NCI-H82 treated with DMSO at 0.1 percent for 48 hours (cell line): ENCODE measurements around the gene TMEM11.

Source experiments
- DNase-seq: peaks from one replicate; lab custom pipeline; 2025; ENCODE audit not compliant: unreplicated experiment; lab: John Stamatoyannopoulos, UW

TMEM11 gene

DNA sequence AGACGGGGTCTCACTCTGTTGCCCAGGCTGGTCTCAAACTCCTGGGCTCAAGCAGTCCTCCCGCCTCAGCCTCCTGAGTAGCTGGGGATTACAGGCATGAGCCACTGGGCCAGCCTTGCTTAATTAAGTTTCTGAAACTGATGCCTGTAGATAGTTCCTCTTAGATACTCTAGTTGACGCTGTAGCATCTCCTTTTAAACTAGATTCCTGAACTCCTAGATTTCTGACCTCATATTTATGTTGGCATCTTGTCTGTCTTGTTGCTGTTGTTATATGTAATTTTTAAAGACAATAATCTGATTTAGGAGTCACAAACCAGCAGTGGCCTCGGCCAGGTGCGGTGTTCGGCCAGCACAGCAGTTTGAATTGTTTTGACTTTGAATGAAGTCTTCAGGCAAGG, 49.7 kb downstream of the TMEM11 start:
- DNase-seq = peak; percentile 2

DNA sequence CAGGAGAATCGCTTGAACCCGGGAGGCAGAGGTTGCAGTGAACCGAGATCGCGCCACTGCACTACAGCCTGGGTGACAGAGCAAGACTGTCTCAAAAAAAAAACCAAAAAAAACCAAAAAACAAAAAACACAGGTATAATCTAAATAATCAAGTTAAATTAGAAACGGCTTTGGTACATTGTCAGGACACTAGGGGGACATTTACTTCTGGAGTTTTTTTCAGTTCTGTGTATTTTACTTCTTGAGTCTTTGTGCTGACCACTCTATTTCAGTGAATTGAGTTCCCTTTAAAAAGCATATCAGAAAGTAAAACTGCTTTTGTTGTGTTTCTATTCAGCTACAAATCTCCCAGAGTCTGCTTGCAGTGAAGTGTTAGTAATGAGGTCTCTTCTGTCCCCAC, 50.9 kb downstream of the TMEM11 start:
- DNase-seq = no peak

DNA sequence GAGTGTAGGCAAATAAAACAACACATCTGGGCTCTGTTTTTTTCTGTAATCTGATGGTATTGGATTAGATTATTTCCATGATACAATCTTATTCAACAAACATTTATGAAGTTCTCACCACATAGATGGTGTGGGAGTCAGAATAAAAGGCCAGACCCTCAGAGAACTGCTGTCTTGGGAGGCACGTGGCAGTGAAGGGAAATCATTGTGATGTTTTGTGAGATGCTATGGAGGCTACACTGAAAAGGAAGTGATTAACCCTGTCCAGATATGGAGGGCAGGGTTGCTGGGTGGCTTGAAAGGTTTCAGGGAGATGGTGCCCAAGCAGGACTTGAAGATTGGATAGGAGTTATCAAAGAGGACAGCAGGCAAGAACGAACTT, 51.6 kb downstream of the TMEM11 start:
- DNase-seq = no peak

DNA sequence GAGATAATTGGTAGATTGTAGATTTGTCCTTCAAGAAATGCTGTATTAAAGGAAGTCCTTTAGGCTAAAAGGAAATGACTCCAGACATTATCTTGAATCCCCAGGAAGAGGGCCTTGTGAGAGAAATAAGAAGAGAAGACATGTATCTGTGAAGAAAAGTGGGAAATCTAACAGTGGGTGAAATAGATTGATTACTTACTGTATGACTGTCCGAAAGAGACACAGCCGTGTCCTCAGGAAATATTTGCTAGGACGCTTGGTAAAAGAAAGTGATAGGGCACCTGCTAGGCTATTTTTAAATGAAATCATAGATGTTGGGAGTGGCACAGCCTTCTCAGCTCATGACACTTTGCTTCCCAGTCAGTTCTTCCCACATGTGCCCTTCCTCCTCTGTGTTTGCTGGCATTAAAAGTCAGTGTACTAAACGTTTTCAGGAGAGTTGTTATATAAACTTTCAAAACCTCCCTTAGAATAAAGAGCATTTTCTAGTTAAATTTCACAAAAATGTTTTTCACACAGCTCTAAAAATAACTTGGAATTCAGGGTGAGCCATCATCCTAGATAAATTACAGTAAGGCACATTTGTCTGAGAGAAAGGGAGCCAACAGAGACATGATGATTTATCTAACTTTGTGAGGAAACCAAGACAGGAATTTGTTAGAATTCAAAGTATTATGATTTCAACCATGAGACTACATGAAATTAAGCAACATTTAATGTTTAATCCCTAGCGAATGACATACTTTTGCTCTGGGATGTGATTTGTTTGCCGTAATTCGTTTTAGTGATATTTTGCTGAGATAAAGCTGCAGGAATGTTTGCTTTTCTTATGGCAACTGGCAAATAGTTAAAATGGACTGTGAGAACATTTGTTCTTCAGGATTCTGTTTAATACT, 52.2 kb downstream of the TMEM11 start:
- no peak for DNase-seq

DNA sequence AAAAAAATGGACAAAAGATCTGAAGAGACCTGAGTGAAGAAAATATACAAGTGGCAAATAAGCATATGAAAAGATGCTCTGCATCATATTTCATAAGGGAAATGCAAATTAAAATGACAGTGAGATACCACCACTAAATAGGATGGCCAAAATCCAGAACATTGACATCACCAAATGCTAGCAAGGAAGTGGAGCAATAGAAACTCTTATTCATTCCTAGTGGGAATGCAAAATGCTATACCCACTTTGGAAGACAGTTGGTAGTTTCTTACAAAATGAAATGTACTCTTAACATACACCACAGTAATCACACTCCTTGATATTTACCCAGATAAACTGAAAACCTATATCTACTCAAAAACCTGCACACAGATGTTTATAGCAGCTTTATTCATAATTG, 53.6 kb downstream of the TMEM11 start:
- no peak for DNase-seq

DNA sequence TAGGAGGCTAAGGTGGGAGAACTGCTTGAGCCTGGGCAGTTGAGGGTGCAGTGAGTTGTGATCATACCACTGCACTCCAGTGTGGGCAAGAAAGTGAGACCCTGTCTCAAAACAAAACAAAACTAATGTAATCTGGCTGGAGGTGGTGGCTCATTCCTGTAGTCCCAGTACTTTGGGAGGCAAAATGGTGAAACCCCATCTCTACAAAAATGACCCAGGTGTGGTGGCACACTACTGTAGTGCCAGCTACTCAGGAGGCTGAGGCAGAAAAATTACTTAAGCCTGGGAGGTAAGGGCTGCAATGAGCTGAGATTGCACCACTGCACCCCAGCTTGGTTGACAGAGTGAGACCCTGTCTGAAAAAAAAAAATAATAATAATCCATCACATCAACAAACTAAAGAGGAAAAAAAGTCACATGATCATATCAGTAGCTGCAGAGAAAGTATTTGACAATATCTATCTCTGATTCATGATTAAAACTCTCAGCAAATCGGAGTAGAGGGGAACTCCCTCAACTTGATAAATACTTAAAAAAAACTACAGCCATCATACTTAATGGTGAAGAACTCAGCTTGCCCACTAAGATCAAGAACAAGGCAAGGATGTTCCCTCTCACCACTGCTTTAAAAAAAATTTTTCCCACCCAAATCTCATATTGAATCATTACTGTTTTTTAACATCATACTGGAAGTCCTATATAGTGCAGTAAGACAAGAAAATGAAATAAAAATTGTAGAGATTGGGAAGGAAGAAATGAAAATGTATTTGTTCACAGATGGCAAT, 56.2 kb downstream of the TMEM11 start:
- DNase-seq = no peak

DNA sequence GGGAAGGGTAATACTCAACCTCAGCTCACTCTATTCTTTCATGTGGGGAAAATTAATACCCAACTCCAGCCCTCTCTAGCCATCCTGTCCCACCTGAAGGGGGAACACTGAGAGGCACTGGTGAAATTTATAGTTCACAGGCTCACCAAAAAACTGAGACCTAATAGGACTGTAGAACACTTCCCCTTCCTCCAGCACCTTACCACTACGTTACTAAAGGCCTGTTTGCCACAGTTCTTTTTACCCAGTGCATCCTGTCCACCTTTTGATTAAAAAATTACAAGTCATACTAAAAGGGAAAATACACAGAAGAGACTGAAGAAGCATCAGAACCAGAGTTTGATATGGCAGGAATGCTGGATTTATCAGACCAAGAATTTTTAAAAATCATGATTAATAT, 61.2 kb downstream of the TMEM11 start:
- DNase-seq = no peak

DNA sequence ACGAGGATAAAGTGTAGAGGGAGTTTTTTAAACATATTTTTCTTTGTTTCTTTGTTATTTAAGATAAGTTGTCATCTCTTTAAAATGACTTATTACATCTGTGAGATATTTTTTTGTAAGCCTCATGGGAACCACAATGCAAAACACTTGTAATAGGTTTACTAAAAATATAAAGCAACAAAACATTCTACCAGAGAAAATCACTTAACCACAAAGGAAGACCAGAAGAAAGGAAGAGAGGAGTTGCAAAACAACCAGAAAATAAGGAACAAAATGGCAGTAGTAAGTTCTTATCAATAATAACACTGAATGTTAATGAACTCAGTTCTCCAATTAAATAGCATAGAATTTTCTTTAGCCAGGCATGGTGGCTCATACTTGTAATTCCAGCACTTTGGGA, 64.3 kb downstream of the TMEM11 start:
- no peak for DNase-seq
